ENCODE data around the gene FGF11.

GRCh38 chr17:7405350-7406234 lies 33.7 kb upstream of the FGF11 start:
- TF ChIP-seq, protein P1, sequence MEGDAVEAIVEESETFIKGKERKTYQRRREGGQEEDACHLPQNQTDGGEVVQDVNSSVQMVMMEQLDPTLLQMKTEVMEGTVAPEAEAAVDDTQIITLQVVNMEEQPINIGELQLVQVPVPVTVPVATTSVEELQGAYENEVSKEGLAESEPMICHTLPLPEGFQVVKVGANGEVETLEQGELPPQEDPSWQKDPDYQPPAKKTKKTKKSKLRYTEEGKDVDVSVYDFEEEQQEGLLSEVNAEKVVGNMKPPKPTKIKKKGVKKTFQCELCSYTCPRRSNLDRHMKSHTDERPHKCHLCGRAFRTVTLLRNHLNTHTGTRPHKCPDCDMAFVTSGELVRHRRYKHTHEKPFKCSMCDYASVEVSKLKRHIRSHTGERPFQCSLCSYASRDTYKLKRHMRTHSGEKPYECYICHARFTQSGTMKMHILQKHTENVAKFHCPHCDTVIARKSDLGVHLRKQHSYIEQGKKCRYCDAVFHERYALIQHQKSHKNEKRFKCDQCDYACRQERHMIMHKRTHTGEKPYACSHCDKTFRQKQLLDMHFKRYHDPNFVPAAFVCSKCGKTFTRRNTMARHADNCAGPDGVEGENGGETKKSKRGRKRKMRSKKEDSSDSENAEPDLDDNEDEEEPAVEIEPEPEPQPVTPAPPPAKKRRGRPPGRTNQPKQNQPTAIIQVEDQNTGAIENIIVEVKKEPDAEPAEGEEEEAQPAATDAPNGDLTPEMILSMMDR (conservative IDR thresholded peaks at IDR 0.05 in 1 of 2, IDR thresholded peaks at IDR 0.05 in 1 of 2; ENCODE audit: extremely low read depth in 1 of 2, insufficient read depth in 1 of 2, low read depth in 1 of 2, low read length in 2 of 2) = no peak
- no peak for TF ChIP-seq EZH2 (IDR thresholded peaks at IDR 0.05; ENCODE audit: borderline replicate concordance, low read length)
